NCI-H2227 (cell line): ENCODE results near the gene C9orf50.
A peak's percentile ranks its signal among the peaks of the same experiment; 100 is the strongest.

Experiments used
- DNase-seq: peaks from one replicate; lab custom pipeline; 2025; ENCODE audit not compliant: unreplicated experiment; lab: John Stamatoyannopoulos, UW

The C9orf50 gene

DNA sequence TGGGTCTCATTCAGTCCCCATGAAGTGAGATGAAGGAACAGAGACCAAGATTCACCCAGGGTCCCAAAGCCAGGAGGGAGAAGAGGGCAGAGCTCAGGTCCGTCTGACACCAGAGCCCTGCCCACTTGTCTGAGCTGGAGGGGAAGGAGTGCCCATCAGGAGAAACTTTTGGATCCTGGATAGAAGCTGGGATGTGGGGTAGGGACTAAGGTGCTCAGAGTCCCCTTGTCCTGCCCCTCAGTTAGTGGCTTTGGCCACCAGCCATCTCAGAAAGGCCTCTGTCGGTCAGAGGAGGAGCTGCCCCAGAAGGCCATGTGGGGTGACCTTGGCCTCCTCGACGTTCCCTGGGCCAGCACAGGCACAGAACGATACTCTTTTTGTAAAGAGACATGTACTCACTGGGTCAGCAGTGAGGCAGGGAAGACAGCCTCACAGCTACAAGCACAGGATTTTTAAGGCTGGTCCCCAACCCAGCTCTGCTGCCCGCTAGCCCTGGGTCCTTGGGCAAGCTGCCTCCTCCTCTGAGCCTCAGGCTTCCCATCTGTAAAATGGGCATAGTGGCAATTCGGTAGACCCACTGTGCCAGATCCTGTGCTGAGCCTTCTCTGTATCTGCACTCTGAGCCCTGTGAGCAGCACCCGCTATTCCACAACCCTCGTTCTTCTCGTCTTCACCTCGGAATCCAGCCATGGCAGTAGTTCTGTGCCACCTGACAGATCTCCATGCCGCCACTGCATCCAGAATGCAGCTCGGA is 49.4 kb downstream of the C9orf50 start:
- DNase-seq = no peak

DNA sequence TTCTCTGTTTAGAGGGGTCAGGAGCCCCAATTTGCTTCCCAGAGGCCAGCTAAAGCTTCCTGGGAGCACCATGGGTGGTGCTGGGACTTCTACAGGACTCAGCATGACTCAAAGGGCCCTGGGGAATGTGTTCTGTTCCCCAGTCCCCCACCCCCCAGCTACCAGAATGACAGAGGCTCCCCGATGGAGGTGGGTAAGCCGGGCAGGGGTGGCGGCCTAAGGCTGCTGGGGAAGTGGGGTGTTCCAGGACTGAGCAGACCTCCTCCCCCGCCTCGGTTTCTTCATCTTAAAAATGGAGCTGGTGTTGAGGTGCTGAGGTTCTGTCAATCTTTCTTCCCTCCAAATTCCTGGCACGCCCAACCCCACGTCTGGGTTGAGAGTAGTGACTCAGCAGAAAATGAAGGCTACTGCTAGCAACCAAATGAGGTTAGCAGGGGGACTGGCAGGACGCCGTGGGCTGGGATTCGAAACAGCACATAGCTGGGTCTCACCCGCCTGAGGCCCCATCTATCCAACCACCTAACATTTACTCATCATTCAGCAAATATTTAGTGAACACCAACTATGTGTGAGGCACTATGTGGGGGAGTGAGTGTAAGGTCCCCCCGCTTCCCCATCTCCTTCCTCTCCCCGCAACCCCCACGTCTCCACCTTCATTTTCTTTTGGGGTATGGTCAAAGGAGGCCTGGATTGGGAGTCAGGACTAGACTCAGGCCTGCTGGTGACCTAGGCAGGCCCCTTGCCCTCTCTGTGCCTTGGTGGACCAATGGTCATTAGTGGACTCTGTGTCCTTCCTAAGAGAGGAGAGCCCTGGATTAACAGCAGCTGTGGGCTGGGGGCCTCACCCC is 50.2 kb downstream of the C9orf50 start:
- peak; percentile 13 for DNase-seq

DNA sequence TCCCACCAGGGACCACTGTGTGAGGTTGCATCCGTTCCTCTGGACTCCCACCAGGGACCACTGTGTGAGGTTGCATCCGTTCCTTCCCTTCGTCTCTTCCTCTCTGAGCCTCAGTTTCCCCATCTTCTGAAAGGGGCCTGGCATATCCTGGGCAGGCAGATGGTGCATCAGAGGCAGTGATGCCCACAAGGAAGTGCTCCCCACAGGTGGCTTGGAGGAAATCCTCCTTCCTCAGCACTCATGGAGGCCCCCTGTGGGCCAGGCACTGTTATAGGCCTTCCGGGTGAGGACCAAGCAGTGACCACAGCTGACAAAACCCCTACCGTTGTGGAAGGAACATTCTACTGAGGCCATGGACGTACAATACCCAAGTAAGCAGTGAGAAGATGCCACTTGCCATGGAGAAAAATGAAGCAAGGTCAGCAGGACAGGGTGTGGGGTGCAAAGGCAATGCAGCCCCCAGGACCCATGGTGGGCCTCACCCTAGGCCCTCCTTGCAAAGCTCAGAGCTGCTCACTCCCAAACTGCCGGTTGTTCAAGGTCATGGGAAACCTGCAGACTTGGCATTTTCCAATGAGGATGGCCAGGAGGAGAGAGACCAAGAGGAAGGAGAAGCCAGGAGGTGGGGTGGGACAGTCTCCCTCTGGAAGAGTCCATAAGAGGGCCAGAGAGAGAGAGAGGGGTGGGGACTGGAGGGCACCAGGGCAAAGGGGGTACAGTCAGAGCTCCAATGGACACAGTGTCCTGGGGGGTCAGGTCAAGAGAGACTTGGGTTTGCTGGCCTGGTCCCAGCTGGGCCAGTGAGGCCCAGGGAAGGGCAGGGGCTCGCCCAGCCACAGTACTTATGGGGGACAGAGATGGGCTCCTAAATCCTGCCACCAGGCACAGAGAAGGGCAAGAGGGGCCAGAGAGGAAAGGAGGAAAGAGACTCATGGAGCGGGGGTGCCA is 51.1 kb downstream of the C9orf50 start:
- DNase-seq = no peak

- peak; percentile 55 for DNase-seq
These were observed 52.1 kb downstream of the C9orf50 start for GRCh38 chr9:129568560-129569501.

- peak; percentile 9 for DNase-seq
These were observed 52.9 kb downstream of the C9orf50 start for GRCh38 chr9:129567842-129568559.

GRCh38 chr9:129567329-129567728 is 53.6 kb downstream of the C9orf50 start:
- no peak for DNase-seq

DNA sequence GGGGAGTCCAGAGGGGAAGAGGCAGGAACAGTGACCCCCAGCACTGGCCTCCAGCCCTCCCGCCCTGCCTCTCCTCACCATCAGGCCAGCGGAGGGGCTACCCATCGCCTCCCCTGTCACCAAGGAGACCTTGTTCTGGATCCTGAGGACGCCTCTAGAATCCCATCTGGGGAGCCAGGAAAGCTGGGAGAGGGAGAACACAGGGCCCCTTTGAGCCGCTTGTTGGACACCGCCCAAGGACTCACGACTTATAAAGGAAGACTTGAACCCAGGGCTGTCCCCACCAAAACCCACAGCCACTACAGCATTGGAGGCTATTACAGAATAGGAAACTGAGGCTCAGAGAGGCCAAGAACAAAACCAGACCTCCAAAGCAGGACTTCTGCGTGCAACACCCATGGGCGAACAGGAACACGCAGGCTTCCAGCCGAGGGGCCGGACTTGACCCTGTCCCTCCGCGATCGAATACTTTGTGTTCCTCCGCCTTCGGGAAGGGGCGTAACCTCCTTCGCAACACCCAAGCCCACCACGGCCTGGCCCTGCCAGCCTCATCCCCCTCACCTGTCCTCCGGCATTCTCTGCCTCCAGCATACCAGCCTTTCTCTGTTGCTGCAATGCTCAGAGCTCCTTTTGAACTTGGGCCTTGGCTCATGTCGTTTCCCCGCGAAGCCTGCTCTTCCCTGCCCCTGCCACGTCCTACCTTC is 54.2 kb downstream of the C9orf50 start:
- DNase-seq = no peak

DNA sequence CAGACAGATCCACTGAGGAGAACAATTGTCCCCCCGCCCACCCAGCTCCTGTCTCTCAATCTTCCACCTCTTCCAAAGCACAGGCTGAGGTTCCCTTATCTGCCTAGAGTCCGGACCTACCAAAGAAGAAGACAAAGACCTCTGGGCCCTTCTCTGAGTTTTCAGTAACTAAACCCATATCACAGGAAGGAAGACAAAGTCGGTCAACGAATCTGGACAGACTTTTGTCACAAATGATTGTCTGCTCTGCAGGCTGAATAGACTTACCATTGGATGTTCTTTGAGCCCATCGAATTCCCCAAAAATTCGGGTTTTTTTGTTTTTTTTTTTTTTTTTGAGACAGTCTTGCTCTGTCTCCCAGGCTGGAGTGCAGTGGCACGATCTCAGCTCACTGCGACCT is 58.0 kb downstream of the C9orf50 start:
- DNase-seq = no peak

DNA sequence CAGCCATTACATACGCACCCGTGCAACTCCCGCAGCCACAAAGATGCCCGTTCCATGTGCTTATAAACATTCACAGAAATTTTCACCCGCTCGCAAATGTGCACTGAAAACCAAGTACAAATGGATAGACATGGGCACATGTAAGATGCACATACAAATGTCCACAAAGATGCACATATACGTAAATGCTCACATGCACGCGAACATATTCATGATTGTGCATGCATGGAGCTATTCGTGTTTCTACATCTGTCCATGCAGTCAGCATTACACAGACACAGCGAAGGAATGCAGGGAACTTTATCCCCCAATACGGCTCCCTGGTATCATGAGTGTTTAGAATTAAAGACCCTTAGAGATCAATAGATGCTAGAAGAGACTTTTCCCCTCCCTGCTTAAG is 58.4 kb downstream of the C9orf50 start:
- DNase-seq = no peak
